Activated CD4-positive, alpha-beta T cell treated with anti-CD3 and anti-CD28 coated beads for 48 hours (primary cell): Measurements from ENCODE around the gene TECPR2.
A peak's percentile ranks its signal among the peaks of the same experiment; 100 is the strongest.
"Not testable (repeated sequence)": the region's sequence is repeated elsewhere in the genome, so short reads cannot be mapped to it uniquely, and the experiment has no call there.

Experiments used
- DNase-seq: peaks from one replicate; pipeline ENCODE4 v3.0.0-alpha.2; 2020

The TECPR2 gene

DNA sequence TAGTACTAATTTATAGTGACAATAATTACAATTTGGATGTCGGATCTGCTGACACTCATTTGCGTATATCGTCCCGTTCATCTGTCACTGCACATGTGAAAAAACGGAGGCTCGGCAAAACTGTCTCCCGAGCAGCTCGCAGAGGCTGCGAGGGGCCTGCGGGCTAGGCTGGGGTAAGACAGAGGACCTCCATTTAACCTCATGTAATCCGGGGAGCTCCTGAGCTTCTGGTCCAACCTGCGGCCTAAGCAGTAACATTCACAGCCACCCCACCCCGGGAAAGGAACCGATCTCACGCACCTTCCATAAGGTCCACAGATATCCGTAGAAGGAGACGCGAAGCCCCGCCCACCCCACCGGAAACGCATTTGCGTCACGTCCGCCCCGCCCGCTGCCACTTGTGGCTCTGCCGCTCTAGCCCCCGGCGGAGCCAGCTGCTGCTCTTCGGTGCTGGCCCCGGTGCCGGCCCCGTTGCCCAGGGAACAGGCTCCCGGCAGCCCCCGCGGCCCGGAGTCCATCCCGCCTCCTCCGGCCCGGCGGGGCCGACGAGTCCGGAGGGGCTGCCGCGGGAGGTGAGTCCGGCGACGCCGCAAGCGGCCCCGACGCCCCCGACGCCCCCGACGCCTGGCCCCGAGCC lies at the start of gene TECPR2, which contains the start of gene CINP:
TSS of gene TECPR2 (plus strand) at position 397 of the 637 bp plus-strand sequence. CDS start 13,781 bp downstream, outside the sequence.
TSS of gene CINP (minus strand) at position 346 of the 637 bp plus-strand sequence. CDS start at position 307, 39 bp downstream.
- DNase-seq = peak; percentile 98

DNA sequence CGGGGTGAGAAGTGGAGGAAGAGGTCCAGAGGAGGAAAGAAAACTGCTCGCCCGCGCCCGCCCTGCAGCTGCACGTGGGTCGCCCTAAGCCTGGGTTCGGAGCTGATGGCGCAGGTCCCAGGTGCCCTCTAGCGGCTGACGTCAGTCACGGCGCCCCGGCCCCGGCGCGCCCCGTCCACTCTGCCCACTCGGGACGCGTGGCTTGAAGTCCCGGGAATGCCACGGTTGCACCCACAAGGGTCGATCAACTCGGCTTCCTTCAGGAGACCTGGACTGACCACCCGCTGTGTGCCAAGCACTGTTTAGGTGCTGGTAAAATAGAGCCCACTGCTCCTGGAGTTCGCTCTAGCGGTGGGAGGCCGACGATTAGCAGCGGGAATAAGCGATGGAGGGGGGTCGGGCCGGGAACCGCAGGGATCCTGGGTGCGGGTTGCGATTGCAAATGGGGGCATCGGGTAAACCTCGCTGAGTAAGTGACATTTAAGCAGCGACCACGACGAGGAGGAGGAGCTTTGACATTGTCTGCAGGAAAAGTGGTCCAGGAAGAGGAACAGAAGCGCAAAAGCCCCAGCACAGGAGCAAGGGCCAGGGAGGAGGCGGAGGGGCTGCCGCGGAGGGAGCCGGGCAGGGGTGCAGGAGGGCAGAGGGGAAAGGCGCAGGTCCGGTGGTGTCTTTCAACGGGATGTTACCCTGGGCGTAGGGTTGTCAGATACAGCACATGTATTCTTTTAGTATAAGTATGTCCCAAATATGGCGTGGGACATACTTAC lies 48.3 kb upstream of the TECPR2 start:
- DNase-seq = peak; percentile 87

GRCh38 chr14:102315121-102315520 lies 47.6 kb upstream of the TECPR2 start:
- DNase-seq = no peak

DNA sequence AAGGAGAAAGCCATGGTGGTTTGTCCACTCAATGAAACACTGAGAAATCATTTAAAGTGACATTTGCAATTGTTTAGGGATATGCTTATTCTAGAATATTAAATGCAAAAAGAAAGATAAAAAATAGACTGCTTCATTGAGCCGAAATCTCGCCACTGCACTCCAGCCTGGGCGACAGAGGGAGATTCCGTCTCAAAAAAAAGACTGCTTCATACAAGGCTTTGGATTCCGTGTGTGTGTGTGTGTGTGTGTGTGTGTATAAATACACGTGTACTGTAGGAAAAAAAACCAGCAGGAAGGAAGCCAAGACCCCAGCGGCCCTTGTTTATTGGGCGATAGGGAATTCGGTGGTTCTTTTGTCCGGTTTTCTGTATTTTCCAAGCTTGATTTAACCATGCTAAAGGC lies 46.4 kb upstream of the TECPR2 start:
- peak; percentile 43 for DNase-seq

DNA sequence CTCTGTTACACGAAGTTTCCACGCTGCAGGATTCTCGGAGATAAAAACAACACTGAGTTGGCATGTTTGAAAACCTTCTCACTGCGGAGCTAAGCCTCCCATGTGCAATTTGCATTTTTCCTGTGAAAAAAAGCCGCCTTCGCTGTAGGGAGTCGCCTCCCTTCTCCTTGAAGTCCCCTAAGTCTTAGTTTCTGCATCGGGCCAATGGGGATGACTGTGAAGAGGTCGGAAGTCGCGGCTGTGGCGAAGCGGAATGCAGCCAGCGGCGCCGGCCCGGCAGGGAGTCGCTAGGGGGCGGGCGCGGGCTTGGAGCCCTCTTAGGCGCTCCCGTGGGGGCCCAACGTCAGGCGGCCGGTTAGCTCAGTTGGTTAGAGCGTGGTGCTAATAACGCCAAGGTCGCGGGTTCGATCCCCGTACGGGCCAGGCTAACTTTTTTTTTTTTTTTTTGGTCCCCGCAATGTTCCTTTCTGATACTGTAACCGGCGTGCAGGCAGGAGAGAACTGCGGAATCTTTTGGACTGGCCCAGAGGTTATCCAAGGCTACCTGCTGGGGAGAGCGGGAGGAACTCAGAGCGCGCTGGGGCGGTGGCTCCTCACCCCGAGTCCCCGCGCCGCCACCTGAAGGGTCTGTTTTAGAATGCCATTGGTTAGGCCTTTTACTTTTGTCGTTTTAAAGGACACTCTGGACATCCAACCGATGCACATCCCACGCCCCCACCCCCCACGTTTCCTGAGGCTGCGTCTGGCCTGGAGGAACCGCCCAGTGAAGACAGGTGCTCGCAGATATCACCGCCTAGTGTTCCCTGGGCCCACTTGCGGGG lies 45.8 kb upstream of the TECPR2 start:
- peak; percentile 96 for DNase-seq

DNA sequence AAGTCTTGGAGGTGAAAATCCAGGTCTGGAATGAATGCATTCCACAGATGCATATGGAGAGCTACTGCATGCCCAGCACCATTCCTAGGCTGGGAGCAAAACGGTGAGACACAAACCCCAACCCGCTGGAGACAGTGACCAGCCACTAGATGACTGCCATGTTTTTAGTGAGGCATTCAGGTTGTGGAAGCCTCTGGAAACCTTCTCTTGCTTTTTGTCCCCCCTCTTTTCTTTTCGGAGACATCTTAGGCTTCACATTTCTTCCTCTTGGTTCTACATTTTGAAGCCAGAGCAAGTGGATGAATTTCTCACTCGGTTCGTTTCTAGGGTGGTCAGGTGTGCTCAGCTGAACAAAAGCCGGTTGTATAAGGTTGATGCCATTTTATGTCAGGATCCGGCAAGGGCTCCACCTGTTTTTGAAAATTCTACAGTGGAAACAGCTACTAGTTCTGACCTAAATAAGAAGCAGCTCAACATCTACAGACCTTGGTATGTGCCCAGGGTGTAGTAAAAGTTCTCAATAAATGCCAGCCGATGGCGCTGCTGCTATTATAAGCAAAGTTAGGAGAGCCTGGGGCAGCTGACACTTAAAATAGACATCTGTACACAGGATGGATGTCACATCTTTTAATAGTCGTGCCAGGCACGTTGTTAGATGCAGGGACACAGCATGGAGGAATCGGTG lies 45.0 kb upstream of the TECPR2 start:
- DNase-seq = peak; percentile 62

DNA sequence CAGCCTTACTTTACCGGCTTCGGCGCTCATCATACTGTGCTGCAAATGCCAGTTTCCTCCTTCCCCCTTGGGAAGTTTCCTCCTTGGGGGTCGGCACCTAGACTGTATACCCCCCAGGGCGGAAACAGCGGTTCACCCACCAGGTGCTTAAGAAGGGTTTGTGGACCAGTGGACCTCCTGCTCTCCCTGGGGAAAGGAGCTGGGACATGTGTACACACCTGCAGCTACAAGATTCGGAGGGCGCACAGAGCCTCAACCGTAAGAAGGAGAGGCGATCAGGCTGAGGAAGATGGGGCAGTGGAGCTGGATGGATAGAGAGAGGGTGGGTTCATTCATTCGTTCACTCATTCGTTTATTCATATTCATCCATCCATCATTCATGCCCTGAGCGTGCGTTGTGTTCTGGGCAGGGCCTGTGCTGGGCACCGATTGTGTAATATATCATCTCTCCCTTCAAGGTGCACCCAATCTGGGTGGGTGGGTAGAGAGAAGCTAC lies 43.9 kb upstream of the TECPR2 start:
- DNase-seq = peak; percentile 32

DNA sequence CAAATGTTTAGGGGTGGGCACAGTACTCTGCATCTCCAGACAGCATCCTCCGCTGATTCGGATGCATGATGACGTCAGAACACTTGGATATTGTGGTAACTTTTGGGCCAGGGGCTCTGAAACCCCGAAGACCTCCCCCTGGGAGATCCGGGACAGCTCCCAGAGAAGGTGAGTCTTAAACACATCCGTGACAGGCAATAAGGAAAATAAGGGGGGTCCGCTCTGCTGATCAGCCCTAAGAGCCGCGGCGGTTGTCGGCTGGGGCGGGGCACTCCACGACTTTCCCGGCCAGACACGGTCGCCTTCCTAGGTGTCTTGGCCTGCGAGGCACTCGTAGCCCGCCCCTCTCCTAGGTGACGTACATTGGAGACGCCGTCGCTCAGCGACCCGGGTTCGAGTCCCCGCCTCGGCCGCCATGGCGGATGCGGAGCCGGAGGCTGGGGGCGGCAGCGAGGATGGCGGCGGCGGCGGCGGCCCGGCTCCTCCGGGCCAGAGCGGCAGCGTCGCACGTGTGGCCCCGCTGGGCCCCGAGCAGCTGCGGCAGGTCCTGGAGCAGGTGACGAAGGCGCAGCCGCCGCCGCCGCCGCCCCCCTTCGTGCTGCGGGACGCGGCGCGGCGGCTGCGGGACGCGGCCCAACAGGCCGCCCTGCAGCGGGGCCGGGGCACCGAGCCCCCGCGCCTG lies 43.2 kb upstream of the TECPR2 start, which contains the start of gene ZNF839:
TSS of gene ZNF839 (plus strand) at position 396 of the 682 bp plus-strand sequence. CDS start at position 416, 20 bp downstream.
- DNase-seq = peak; percentile 97

DNA sequence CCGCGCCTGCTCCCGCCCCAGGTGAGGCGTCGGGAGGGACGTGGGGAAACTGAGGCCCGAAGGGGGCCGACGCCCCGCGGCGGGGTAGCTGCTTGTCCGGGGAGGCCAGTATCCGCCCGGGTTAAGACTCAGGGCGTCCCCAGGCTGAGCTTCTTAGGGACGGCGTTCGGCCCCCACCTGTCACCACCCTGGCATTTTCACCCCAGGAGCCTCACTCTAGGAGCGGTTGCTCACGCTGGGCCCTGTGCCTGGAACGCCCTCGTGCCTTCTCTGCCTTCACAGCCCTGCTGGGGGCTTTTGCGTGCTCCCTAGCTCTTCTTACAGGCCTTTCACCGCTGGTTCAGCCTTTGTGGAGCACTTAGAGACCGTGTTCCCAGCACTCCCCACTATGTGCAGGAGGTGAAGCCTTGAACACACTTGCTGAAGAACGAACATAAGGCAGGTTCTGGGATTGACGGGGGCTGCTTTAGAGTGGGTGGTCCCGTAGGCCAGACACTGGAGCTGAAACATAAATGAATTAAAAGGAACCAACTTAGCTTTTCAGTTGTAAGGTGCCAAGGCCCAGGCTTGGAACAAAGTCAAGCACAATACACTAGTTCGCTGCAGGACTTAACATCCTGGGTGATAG lies 42.6 kb upstream of the TECPR2 start:
- peak; percentile 51 for DNase-seq

DNA sequence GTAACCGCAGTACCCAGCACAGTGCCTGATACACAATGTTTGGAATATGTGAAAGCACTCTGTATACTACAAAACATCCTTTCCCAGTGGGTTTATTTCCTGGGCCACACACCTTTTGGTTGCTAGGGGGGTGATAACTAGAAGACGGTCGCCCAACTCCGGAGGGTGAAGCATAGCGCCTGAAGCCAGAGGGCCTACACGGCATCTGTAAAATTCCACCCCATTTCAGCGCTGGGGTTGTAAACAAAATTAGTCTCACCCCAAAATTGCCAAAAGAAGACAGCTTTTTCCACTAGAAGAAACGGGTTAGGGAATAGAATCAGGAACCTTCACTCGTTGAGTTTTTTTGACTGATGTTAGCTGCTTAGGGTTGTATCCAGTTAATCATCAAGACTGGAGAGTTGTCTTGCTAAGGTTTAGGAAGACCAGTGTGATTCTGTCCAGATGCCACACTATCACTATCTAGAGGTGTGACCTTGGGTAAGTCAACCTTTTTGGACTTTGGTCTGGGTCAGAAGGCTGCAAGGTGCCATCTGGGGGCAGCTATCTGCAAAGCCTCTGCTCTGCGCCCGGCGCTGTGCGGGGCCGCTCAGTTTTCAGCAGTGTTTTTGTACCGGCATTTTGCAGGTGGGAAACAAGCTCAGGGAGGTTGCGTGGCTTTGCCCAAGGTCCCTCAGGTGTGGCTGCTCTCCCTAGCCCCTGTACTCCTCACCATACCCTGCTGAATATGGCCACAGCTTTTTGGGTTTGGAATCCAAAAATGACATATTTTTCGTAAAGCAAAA lies 41.9 kb upstream of the TECPR2 start:
- DNase-seq = no peak

DNA sequence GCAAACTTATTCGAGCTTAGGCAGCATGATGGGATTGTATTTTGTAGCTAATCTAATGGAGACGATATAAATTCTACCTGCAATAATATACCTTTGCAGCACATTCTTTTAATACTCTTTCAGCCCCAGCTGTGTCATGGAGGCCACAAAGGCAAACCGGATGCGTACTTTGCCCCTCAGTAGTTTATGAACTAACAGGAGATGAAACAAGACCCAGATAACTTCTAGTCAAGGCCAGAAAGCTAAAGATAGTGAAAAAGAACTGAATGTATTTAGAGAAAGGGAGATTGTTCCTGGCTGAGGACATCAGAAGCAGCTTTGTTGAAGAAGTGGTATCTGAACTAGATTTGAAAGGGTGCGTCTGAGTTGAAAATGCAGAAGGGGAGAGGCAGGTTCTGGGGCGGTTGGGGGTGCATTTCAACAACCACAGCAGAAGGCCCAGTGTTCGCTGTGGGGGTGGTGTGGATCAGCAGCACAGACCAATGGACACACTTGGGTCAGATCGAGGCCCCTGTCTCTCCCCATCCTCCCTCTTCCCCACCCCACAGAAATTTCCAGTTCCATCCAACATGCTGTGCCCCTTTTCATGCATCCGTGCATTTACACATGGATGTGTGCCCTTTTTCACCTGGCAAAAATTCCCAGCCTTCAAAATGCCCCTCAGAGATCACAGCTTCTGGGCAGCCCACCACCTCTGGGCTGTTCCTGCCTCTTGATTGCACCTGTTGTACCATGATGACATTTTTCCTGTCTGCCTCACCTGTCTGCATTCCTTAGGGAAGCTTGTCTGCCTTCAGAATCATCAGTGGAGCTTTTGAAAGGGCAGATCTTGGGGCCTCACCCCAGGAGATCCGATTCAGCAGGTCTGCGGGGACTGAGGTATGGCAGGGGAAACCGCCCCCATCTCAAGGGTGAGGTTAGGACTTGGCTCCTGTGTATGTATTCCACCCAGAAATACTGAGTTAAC lies 41.0 kb upstream of the TECPR2 start:
- no peak for DNase-seq

DNA sequence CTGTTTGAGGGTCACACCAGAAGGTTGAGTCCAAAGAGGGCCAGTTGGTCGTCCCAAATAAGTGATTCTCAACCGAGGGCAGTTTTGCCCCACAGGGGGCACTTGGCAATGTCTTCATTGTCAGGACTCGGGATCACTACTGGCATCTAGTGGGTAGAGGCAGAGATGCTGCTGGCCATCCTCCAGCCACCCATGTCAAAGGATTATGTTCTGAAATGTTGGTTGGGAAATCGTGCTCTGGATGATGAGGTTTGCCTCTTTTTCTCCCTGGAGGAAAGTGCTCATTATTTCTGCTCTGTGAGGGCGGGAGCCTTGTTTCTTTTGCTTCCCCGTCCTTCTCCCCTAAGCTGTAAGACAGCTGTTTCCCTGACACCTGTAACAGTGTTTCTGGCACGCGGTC lies 39.6 kb upstream of the TECPR2 start:
- peak; percentile 39 for DNase-seq

DNA sequence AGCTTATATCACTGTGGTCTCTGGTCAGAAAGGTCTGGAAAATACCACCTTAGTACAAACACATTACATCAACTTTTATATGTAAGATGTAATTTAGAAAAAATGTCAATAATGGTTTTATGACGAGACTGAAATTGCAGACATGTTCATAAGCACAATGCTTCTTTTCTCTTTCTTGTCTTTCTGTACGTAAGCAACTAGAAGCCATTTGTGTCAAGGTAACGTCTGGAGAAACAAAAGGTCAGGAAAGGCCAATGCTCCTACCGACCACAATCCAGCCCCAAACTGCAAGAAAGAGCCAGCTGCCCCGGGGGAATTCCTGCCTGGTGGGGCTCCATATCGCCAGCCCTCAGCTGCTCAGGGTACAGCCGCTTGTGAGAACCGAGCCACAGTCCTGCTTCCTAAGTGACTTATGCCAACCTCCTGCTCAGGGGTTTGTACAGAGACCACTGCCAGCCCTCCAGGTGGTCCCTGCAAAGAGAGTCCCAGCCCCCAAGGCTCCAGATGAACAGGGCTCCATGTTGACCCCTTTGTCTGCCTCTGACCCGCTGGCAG lies 36.9 kb upstream of the TECPR2 start:
- no peak for DNase-seq

GRCh38 chr14:102326583-102326982 lies 36.2 kb upstream of the TECPR2 start:
- DNase-seq = no peak

DNA sequence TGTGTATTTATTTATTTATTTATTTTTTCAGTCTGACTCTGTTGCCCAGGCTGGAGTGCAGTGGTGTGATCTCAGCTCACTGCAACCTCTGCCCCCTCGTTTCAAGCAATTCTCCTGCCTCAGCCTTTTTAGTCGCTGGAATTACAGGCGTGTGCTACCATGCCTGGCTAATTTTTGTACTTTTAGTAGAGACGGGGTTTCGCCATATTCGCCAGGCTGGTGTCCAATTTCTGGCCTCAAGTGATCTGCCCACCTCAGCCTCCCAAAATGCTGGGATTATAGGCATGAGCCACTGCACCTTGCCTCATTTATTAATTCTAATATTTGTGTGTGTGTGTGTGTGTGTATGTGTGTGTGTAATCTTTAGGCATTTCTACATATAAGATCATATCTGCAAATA lies 33.4 kb upstream of the TECPR2 start:
- not testable (repeated sequence) for DNase-seq

GRCh38 chr14:102330806-102331205 lies 31.9 kb upstream of the TECPR2 start:
- DNase-seq = no peak

DNA sequence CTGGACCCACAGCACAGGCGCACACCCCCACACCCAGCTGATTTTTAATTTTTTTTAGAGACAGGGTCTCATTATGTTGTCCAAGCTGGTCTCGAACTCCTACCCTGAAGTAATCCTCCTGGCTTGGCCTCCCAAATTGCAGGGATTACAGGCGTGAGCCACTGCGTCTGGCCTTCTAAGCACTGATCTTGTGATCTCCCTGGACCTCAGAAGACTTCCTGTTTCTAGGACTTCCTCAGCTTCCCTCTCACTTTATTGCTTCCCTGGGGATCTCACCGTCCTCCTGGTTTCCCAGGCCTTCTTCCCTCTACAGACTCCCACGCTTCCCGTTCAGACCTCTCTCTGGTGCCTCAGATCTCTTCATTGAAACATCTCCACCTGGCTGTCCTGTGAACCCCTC lies 29.4 kb upstream of the TECPR2 start:
- no peak for DNase-seq

DNA sequence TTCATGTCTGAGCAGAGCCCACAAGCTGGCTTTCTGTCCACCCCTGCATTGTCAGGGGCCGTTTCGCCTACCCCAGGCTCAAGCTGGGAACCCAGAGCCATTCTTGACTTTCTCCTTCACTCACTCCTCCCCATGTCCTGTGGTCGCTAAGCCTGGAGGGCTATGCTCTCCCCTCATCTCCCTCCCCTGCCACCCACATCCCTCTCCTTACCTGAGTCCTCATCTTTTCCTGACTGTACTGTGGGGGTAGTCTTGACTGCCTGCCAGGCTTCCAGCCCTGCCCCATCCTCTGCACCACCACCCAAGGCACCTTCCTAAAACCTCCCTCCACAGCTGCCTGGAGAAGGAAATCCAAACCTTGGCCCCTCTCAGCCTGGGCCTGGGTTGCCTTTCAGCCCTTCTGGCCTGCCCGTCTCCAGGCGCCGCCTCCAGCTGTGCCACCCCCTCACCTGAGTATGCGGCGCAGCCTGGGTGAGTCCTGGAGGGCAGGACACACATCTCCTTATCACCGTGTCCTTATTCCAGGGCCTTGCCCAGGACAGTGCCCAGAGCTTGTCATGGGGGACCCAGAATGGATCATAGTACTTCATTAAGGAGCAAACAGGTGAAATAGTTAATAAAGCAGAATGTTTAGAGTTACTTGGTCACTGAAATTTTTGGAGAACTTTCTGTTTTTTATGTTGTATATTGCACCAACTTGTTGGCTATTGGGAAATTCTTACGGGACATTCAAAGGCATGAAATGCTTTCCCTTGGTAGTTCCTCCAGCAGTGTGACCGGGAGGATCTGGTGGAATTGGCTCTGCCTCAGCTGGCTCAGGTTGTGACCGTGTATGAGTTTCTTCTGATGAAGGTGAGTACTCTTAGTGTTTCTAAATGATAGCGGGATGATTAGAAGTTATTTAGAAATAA lies 28.7 kb upstream of the TECPR2 start:
- DNase-seq = no peak
